ENCODE data around the gene FUT8. TPM values are rescaled to one million over a fixed set of nuclear protein-coding genes. Genes with fewer than 3 reads are reported as not detected.

FUT8 gene
- total and polyA plus RNA-seq, 2 experiments from 2014 or later, result 26.6 to 67.5 TPM

- no peaks in the 10 kb centered on the region for H3K27me3 ChIP-seq
- no peaks in the 10 kb centered on the region for H3K36me3 ChIP-seq (replicated peaks; ENCODE audit: insufficient read depth, low read depth)
- no peaks in the 10 kb centered on the region for H3K9me3 ChIP-seq (ENCODE audit: low read depth)
- H4K20me1 ChIP-seq (ENCODE audit: insufficient read depth, poor library complexity, severe bottlenecking), result no peaks in the 10 kb centered on the region
- DNase-seq (ENCODE audit: low spot score), result no peak
- H3K9me2 ChIP-seq (replicated peaks; ENCODE audit: insufficient read depth), result no peaks in the 10 kb centered on the region
- H3K4me1 ChIP-seq (ENCODE audit: insufficient read depth), result peaks cover 7% of the 10 kb centered on the region
- H3K4me2 ChIP-seq, result no peak overlapping the region
- WGBS (ENCODE audit: low lambda C conversion rate, missing lambda C conversion rate), result 96% methylated on average over 4 of the region's 4 CpGs
- no peak overlapping the region for H2AFZ ChIP-seq
- H3K27ac ChIP-seq, result peak overlapping the region; percentile 42
- no peak overlapping the region for H3K4me3 ChIP-seq
- peaks cover 98% of the 10 kb centered on the region for H3K79me2 ChIP-seq
- no peak for TF ChIP-seq CTCF (IDR thresholded peaks at IDR 0.05; ENCODE audit: poor library complexity)
- no peak for TF ChIP-seq EZH2phosphoT487 (IDR thresholded peaks at IDR 0.05; ENCODE audit: low read depth, severe bottlenecking, unreplicated experiment)
- TF ChIP-seq EZH2 (IDR thresholded peaks at IDR 0.05; ENCODE audit: borderline replicate concordance), result no peak
These were observed 9.7 kb downstream of the FUT8 start for GRCh38 chr14:65422088-65422834.

- H3K9me2 ChIP-seq (replicated peaks; ENCODE audit: insufficient read depth), result no peaks in the 10 kb centered on the region
These were observed 11.5 kb downstream of the FUT8 start for GRCh38 chr14:65423982-65424381.

GRCh38 chr14:65424531-65424930, 12.0 kb downstream of the FUT8 start:
- peaks cover 97% of the 10 kb centered on the region for H3K79me2 ChIP-seq
- no peaks in the 10 kb centered on the region for H3K27me3 ChIP-seq
- no peaks in the 10 kb centered on the region for H3K36me3 ChIP-seq (replicated peaks; ENCODE audit: insufficient read depth, low read depth)
- no peaks in the 10 kb centered on the region for H3K9me2 ChIP-seq (replicated peaks; ENCODE audit: insufficient read depth)
- H3K4me1 ChIP-seq (ENCODE audit: insufficient read depth), result peaks cover 7% of the 10 kb centered on the region
- H4K20me1 ChIP-seq (ENCODE audit: insufficient read depth, poor library complexity, severe bottlenecking), result no peaks in the 10 kb centered on the region
- TF ChIP-seq EZH2phosphoT487 (IDR thresholded peaks at IDR 0.05; ENCODE audit: low read depth, severe bottlenecking, unreplicated experiment), result no peak
- TF ChIP-seq CTCF (IDR thresholded peaks at IDR 0.05; ENCODE audit: poor library complexity), result no peak
- no peak for TF ChIP-seq EZH2 (IDR thresholded peaks at IDR 0.05; ENCODE audit: borderline replicate concordance)
- no peak for DNase-seq (ENCODE audit: low spot score)
- no peak overlapping the region for H3K27ac ChIP-seq
- no peaks in the 10 kb centered on the region for H3K9me3 ChIP-seq (ENCODE audit: low read depth)
- 92% methylated on average over 5 of the region's 5 CpGs for WGBS (ENCODE audit: low lambda C conversion rate, missing lambda C conversion rate)
- H3K4me2 ChIP-seq, result no peak overlapping the region
- no peak overlapping the region for H2AFZ ChIP-seq
- H3K4me3 ChIP-seq, result no peak overlapping the region

More at GRCh38 chr14:65423982-65424381, 11.5 kb downstream of the FUT8 start:
- WGBS (ENCODE audit: low lambda C conversion rate, missing lambda C conversion rate), result 63% methylated on average over 5 of the region's 5 CpGs
- no peak overlapping the region for H2AFZ ChIP-seq
- H3K4me3 ChIP-seq, result no peak overlapping the region
- no peak for DNase-seq (ENCODE audit: low spot score)
- H3K27ac ChIP-seq, result no peak overlapping the region
- H3K36me3 ChIP-seq (replicated peaks; ENCODE audit: insufficient read depth, low read depth), result no peaks in the 10 kb centered on the region
- H3K79me2 ChIP-seq, result peaks cover 98% of the 10 kb centered on the region
- H3K4me2 ChIP-seq, result no peak overlapping the region
- no peaks in the 10 kb centered on the region for H3K9me3 ChIP-seq (ENCODE audit: low read depth)
- H3K27me3 ChIP-seq, result no peaks in the 10 kb centered on the region
- no peaks in the 10 kb centered on the region for H4K20me1 ChIP-seq (ENCODE audit: insufficient read depth, poor library complexity, severe bottlenecking)
- no peak for TF ChIP-seq EZH2phosphoT487 (IDR thresholded peaks at IDR 0.05; ENCODE audit: low read depth, severe bottlenecking, unreplicated experiment)
- TF ChIP-seq CTCF (IDR thresholded peaks at IDR 0.05; ENCODE audit: poor library complexity), result no peak
- TF ChIP-seq EZH2 (IDR thresholded peaks at IDR 0.05; ENCODE audit: borderline replicate concordance), result no peak
- H3K4me1 ChIP-seq (ENCODE audit: insufficient read depth), result peaks cover 7% of the 10 kb centered on the region

All from hepatocyte (in vitro differentiated cells).